IPS-NIHi11 (cell line): Measurements from ENCODE around the gene VPS26B.
A peak's percentile ranks its signal among the peaks of the same experiment; 100 is the strongest.
"Not testable (repeated sequence)": the region's sequence is repeated elsewhere in the genome, so short reads cannot be mapped to it uniquely, and the experiment has no call there.

Experiments used
- DNase-seq: peaks from one replicate; pipeline ENCODE4 v3.0.0; 2012; ENCODE audit warnings: mixed read lengths, low spot score

Gene VPS26B

DNA sequence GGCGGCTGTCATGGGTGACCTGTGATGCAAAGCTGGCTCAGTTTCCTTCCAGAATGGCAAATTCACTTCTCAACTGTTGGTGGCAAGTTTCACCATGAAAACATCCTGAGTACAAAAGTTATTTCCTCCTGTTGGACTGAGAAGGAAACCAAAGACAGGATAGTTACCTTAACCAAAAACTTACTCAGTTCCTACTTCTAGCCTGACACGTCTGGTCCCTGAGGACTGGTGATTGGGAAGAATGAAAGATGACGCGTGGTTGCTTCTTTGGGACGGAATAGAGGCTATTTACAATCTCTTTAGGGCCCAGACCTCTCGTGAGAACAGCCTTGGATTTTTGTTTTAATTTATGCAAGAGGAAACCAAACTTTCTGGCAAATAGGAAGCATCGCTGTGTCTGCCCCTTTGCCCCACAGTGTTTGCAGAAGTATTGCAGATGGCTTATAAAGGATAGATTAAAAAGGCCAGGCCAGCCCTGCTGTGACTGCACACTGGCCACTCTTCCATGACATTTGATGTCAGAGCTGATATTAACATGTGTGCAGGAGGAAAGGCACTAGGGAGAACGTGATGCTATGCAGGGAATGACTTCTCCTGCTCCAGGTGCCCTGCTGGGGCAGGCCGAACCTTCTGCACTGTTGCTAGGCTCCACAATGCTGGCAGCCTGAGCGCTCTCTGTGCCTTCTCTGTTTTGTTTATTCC, 7.6 kb downstream of the VPS26B start:
- DNase-seq = no peak

DNA sequence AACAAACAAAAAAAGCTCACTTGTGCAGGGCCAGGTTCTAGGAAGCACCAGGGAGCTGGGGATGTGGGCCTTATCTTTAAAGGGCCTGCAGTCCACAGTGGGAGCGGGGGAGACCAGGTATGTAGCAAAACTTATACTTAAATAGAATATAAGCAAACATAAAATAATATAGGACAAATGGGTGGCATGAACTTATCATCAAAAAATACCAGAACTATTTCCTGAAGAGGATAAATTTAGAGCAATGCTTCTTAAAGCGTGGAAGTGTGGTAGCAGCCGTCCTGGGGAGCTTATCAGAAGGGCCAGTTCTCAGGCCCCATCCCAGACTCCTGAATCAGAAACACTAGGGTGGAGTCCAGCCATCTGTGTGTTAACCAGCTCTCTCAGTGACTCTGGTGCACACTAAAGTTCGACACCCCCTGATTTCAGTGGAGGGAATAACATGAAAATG, 9.3 kb downstream of the VPS26B start:
- DNase-seq = no peak

DNA sequence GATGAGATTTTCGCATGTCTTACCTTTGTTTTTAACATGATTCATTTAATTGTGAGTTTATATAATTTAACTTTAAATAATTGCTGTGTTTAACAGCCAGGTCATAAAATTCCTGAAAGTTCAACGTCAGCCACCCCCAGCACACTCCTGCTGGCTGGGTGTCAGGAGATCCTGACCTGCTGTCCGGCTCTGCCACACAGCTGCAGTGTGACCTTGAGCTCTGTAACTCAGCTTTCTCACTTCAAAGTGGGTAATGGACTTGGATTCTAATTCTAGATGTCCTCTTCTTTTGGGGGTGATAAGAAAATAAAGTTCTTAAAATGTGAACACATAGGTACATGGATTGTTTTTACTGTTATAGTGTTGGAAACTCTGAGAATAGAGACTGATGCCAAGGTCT, 10.9 kb downstream of the VPS26B start:
- DNase-seq = no peak

DNA sequence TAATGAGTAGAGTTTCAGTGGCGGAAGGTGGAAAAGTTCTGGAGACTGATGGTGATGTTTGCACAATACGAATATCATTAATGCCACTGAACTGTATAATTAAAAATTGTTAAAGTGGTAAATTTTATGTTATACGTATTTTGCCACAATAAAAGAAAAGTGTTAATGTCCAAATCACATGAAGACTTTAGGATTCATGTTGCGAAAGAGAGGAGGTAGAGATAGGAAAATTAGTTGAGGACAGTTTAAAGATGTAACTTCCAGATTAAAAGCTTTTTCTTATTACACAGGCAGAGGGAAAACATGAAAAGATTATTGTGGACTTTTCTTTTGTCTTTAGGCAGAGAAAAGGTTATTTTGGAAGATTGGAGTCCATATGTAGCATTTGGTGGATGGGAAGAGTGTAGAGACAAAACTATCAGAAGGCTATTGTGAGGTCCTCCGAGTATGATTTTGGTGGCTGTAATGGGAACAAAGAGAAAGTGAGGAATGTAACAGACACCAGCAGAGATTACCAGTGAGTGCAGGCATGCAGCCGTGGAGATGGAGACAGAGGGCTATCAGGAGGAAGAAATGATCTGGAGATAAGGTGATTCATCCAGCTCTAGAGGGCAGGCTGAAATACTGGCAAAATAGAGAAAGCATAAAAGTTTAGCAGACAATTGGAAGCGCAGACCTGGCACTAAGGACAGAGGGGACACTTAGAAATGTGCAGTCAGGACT, 12.5 kb downstream of the VPS26B start:
- DNase-seq = no peak

DNA sequence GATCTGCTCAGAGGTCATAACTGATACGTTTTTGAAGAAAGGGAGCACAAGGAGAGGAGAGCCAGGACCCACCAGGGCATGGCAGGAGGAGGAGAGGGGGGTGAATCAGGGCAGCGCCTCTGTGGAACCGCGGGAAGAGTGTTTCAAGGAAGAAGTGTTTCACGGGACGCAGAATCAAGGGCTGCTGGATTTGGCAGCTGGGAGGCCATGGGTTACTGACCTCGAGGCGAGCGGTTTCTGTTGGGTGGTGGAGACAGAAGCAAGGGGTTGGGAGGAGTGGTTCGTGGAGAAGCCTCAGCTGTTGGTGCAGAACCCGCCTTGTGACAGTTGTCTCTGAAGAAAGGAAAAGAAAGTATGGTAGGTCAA, 13.1 kb downstream of the VPS26B start:
- no peak for DNase-seq

DNA sequence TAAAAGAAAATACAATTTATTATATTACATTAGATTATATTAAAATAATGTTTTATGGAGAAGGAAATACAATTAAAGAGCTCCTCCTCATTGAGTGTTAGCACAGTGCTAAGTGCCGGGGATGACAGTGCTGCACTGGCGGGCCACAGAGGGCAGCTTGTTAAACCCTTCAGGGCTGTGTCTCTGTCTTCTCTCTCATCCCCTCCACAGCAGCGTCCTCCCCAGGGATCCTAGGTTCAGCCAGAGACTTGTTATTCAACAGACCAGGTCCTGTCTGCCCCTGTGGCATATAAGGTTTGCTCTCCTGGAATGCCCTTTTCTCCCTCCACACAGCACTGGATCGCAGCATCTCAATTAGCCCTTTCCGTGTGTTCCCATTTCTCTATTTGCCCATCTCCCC, 14.5 kb downstream of the VPS26B start:
- DNase-seq = no peak

DNA sequence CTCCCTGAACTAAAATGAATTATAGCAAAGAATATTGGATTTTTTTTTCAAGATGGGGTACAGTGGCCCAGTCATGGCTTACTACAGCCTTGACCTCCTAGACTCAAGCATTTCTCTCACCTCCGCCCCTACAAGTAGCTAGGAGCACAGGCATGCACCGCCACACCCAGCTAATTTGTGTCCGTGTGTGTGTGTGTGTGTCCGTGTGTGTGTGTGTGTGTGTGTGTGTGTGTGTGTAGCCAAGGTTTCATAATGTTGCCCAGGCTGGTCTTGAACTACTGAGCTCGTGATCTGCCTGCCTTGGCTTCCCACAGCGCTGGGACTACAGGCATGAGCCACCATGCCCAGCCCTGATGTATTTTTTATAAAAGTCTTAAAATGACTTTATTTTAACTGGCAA, 16.1 kb downstream of the VPS26B start:
- DNase-seq = no peak

DNA sequence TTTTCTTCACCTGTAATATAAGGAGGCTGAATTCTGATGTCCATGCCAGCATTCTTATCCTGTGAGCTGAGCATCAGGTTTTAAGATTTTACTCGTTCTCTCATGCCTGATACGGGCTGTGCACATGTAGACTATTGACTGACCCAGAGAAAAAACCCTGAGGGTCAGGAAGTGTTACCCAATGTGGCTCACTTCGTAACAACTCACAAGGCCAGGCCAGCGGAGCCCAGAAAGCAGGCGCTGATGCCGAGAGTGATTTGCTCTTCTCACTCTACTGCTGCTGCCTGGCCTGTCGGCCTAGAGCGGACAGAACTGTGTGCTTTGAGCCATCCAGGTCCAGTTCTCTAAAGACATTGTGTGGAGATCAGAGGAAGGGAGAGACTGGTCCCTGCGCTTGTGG, 17.9 kb downstream of the VPS26B start:
- DNase-seq = no peak

DNA sequence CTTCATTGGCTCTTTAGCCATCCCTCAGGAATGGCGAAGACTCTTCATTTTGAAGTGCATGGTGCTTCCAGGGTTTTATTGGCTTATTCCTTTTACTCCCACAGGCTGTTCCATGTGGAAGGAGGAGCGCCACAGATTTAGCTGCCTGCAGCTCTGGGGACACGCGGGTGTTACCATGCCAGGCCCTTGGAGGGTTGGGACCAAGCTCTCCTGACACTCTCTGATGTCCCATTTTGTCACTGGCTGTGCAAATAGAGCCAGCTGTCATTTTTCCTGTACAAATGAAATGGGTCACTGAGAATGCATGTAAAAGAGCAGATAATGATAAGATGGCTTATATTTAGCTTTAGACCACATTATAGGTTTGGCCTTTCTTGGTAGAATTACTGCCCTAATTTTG, 19.4 kb downstream of the VPS26B start:
- no peak for DNase-seq

DNA sequence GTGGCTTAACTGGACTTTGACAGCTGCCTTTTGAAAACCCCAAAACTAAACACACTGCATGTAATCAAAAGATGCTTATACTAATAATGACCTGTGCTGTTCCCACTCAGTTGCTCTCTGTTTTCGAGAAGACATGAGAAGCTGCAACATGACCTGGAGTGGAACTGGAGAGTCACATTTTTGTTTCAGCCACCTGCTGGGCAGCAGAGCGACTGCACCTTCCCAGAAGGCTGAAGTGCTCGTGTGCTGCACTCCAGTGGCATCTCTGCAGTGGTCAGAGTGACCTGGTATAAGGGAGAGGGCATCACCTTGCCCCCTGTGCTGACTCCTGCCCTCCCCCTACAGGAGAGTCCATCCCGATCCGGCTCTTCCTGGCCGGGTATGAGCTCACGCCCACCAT, 20.1 kb downstream of the VPS26B start:
- DNase-seq = peak; percentile 53

DNA sequence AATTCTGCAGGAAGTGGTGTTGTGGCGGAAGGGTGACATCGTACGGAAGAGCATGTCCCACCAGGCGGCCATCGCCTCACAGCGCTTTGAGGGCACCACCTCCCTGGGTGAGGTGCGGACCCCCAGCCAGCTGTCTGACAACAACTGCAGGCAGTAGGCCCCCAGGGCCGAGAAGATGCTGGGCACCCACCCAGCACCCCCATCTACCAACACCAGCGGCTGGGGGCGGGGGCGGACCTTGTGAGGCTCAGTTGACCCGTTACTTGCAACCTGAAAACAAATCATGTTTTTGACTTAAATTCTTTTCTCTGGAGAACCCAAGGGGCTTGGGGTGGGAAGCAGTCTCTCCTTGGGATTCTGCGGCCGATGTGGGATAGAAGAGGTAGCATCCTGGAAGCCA, 21.0 kb downstream of the VPS26B start:
- no peak for DNase-seq

DNA sequence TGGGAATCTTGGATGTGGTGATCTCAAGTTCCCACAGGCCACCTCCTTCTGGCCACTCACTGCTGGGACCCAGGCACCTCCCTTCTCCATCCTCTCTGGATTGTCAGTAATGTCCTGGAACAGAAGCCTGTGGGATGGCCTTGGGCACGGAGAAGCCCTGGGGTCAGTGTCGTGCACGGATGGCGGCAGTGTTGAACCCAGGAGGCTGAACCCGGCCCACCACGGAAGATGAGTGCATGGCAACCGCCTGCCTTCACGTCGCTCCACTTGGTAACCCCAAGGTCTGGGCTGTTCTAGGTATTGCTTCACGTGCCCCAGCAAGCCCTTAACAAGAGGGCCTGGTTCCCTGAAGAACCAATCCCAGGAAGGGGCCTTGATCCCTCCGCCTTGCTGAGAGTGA, 21.6 kb downstream of the VPS26B start:
- no peak for DNase-seq

DNA sequence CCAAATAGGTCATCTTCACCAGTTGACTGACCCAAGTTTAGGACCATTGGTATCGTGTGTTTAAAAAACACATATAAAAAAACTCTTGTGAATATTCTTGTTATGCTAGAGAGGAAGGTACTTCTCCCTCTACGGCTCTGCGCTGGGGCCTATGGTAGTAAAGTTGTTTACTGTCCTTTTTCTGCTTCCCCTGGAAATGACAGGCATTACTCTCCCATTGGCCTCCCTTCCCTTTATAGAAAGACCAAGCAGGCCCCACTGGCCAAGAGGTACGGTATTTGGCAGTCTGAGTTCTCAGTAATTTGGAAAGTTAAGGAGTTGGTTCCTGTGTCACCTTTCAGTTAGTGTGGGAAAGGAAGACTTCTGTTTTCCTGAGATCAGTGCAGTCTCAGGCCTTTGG, 22.2 kb downstream of the VPS26B start:
- no peak for DNase-seq

DNA sequence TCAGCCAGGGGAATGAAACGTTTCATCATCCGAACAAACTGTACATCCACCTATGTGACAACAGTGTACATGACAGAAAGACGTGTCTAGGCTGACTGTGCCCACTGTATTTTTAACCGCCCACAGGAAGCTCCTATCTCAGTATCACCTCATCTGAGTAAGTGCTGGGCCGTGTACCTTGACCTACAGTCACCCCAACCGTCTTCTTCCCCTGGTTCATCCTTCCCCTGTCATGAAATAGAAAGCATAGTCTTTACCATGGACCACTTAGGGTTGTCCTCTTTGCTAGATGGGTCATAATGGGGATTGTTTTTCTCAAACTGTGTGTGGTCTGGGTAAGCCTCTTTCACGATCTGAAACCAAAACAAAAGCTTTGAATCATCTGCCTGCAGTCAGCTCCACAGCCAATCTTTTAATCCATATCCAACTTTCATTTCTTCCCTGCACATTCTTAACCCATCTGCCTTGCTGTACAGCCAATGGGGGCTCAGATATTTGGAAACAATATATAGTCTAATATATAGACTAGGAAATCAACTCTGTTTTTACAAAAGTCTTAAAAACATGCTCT, 24.5 kb downstream of the VPS26B start:
- DNase-seq = no peak

DNA sequence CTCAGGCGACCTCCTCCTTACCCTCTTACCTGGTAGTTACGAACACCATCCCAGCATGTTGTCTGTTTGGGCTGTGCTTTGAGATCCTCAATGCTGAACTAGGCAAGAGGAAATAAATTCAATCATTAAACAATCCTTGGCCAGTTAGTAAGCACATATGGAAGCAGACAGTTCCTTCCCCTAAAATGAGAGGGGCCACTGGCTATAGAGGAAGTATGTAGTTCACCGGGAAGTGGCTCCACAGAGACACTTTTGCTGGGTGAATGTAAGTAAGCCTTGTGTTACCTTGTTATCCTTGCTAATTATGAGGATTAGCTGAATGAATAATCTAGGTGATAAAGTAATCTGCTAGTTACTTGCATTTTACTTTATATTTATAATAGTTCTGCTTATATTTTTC, 25.8 kb downstream of the VPS26B start:
- DNase-seq = no peak

DNA sequence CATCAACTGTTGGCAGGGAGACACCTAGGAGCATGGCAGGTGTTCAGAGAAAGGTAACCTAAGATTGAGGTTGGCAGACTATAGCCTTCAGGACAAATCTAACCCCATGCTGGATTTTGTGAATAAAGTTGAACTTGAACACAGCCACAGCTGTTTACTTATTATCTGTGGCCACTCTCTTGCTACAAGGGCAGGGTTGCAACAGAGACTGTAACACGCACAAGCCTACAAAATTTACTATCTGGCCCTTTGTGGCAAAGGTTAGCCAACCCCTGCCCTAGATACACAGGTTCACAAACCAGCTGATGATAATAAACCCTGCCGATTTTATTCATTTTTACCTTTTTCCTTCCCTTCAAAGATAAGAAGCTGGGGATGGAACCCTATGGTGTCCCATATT, 26.2 kb downstream of the VPS26B start:
- no peak for DNase-seq

DNA sequence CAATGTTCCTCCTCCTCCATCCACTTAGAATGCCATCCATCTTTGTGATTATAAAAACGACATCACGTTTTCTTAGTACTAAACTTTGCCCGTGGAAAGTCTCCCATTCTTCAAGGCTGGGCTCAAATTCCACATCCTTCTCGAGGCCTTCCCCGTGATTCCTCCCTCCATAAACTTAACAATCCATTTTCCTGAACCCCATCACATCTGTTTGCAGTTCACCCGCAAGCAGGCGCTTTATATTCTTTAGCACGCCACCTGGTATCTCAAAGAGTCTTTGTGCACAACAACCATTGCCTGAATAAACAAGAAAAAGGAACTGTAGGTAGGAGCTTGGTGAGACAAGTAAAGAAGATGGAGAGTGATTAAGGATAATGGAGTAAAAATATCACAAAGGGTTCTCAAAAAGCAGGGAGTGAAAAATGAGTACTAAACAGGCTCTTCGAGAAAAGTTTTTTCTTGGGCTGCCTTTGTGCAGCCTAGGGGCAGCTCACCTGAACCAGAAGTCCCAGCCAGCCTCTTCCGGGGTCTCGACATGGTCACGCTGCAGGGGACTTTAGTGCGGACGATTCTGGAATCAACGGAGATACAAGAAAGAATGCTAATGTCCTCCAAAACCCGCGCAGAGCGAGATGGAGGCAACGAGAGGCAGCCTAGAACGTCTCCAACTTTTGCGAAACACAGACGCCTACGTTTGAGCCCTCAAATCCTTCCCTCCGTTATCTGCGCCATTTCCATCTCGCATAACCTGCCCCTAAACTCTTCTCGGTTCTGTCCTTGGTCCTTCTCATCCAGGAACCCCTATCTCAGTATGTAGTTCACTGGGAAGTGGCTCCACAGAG, 28.1 kb downstream of the VPS26B start:
- DNase-seq = peak; percentile 47

DNA sequence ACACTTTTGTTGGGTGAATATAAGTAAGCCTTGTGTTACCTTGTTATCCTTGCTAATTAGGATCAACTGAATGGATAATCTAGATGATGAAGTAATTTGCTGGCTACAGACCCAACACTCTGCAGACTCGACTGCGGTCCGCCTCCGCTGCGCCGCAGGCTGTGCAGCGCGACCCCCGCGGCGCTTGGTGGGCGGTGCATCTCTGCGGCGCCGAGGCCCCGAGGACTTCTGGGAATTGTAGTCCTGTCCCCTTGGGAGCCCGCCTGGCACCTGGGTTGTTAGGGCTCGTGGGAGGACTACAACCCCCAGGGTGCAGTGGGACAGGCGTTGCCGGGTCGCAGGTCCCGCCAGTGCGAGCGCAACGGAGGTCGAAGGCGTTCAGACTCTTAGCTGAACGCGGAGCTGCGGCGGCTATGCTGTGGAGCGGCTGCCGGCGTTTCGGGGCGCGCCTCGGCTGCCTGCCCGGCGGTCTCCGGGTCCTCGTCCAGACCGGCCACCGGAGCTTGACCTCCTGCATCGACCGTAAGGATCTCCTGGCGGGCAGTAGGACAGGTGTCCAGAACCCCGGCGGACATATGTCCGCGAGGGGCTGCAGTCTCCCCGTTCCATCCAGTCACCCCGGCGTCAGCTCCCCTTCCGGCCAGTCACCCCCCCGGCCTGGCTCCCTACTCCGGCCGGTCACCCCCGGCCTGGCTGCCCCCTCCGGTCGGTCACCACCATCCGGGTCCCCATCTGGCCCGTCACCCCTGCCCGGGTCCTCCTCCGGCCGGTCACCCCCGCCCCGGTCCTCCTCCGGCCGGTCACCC, 28.9 kb downstream of the VPS26B start, which contains the start of the genes ACAD8 and THYN1:
TSS of gene ACAD8 (plus strand) at position 381 of the 806 bp plus-strand sequence. CDS start at position 414, 33 bp downstream.
TSS of gene THYN1 (minus strand) at position 165 of the 806 bp plus-strand sequence. CDS start 470 bp downstream, outside the sequence.
- peak; percentile 99 for DNase-seq

DNA sequence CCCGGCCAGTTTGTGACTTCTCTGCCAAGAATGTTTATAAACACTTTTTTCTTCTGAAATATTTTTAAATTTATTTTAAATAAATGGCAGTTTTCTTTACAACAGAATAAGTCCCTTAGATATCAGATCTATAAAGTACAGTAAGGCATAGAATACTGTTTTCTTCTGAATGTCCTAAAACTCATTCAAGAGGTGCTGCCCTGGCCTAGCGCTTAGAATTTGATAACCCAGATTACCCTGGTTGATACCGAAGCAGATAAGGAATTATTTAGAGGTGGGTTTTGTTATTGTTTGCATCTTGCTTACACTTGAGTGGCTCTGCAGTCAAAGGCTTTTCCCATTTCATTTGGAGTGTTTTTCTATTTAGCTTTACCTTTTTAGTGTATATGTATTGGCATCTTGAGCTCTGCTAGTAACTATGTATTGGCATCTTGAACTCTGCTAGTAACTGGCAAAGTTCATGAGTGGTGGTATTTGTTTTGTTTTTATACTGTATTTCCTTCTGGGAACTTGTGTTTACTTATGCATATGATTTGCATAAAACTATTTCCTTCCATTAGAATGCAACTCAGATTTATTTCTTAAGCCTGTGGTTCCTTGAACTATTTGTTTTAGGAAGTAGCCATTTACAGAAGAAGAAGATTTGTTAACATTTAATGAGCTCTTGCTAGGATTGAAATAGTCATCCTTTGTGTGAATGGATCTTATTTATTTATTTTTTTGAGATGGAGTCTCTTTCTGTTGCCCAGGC, 30.1 kb downstream of the VPS26B start:
- no peak for DNase-seq

DNA sequence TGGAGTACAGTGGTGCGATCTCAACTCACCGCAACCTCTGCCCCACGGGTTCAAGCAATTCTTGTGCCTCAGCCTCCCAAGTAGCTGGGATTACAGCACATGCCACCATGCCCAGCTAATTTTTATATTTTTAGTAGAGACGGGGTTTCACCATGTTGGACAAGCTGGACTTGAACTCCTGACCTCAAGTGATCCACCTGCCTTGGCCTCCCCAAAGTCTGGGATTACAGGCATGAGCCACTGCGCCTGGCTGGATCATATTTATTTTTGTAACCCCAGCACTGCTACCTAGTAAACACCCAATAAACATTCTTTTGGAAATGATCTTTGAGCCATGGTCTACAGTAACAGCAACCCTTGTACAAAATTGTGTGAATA, 30.7 kb downstream of the VPS26B start:
- not testable (repeated sequence) for DNase-seq

DNA sequence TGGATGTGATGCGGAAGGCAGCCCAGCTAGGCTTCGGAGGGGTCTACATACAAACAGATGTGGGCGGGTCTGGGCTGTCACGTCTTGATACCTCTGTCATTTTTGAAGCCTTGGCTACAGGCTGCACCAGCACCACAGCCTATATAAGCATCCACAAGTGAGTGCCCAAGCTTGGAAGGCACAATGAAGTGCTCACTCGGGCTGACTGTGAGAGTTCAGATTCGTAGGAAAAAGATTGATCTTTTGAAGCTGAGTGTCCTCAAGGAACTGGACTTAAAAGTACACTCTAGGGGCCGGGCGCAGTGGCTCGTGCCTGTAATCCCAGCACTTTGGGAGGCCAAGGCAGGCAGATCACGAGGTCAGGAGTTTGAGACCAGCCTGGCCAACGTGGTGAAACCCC, 32.6 kb downstream of the VPS26B start:
- no peak for DNase-seq
